AG09319 (cell line): ENCODE data around the gene S100A7A.
"Not testable (repeated sequence)": the region's sequence is repeated elsewhere in the genome, so short reads cannot be mapped to it uniquely, and the experiment has no call there.

Source experiments
- DNase-seq: peaks from one replicate; pipeline ENCODE4 v3.0.0-alpha.2; 2010; ENCODE audit warnings: low read depth; ENCODE audit errors: extremely low read depth
- CTCF ChIP-seq: IDR thresholded peaks from 2 replicates; pipeline ENCODE4 v1.5.1; 2011; ENCODE audit warnings: low read depth, mild to moderate bottlenecking, inconsistent platforms, low read length, moderate library complexity

S100A7A gene

GRCh38 chr1:153417136-153417888 lies 992 bp downstream of the S100A7A start:
- no peak for DNase-seq
- TF ChIP-seq CTCF = no peak

GRCh38 chr1:153418758-153419435 lies 2.6 kb downstream of the S100A7A start:
- DNase-seq = not testable (repeated sequence)

- DNase-seq = not testable (repeated sequence)
Measured at GRCh38 chr1:153419436-153419793, 3.1 kb downstream of the S100A7A start.

GRCh38 chr1:153420306-153420705 lies 4.0 kb downstream of the S100A7A start:
- no peak for DNase-seq

GRCh38 chr1:153422450-153423068 lies 6.2 kb downstream of the S100A7A start:
- TF ChIP-seq CTCF = no peak
- DNase-seq = no peak

More at GRCh38 chr1:153420306-153420705, 4.0 kb downstream of the S100A7A start:
- no peak for TF ChIP-seq CTCF

GRCh38 chr1:153426809-153427208 lies 10.5 kb downstream of the S100A7A start:
- no peak for DNase-seq

GRCh38 chr1:153428073-153428638 lies 11.8 kb downstream of the S100A7A start:
- no peak for TF ChIP-seq CTCF
- DNase-seq = no peak

More at GRCh38 chr1:153426809-153427208, 10.5 kb downstream of the S100A7A start:
- no peak for TF ChIP-seq CTCF

- no peak for DNase-seq
- TF ChIP-seq CTCF = no peak
Measured at GRCh38 chr1:153428791-153429190, 12.5 kb downstream of the S100A7A start.
